ENCODE data around the gene RGS6. TPM values are rescaled to one million over a fixed set of nuclear protein-coding genes. Genes with fewer than 3 reads are reported as not detected.
A peak's percentile ranks its signal among the peaks of the same experiment; 100 is the strongest.

Gene RGS6
- polyA plus RNA-seq, 1 donor = 1.00 TPM

GRCh38 chr14:72503271-72503670, 571.0 kb downstream of the RGS6 start:
- DNase-seq = no peak

GRCh38 chr14:72503696-72504368, 571.6 kb downstream of the RGS6 start:
- no peak for DNase-seq

- DNase-seq = no peak
These were observed 578.3 kb downstream of the RGS6 start for GRCh38 chr14:72510566-72510965.

- no peak for DNase-seq
These were observed 580.1 kb downstream of the RGS6 start for GRCh38 chr14:72512281-72512680.

- no peak for DNase-seq
These were observed 580.7 kb downstream of the RGS6 start for GRCh38 chr14:72512925-72513324.

- DNase-seq = no peak
These were observed 581.1 kb downstream of the RGS6 start for GRCh38 chr14:72513346-72513745.

- peak; percentile 46 for DNase-seq
These were observed 581.9 kb downstream of the RGS6 start for GRCh38 chr14:72513965-72514659.

GRCh38 chr14:72514660-72515025, 582.4 kb downstream of the RGS6 start:
- DNase-seq = no peak

GRCh38 chr14:72515779-72516770, 583.8 kb downstream of the RGS6 start:
- DNase-seq = no peak

- DNase-seq = peak; percentile 81
These were observed 584.9 kb downstream of the RGS6 start for GRCh38 chr14:72516936-72517700.

GRCh38 chr14:72517736-72518135, 585.5 kb downstream of the RGS6 start:
- no peak for DNase-seq

- no peak for DNase-seq
These were observed 586.7 kb downstream of the RGS6 start for GRCh38 chr14:72518809-72519377.

- DNase-seq = no peak
These were observed 587.3 kb downstream of the RGS6 start for GRCh38 chr14:72519543-72519942.

GRCh38 chr14:72521045-72521444, 588.8 kb downstream of the RGS6 start:
- DNase-seq = no peak

- no peak for DNase-seq
These were observed 589.9 kb downstream of the RGS6 start for GRCh38 chr14:72521968-72522741.

GRCh38 chr14:72522847-72523246, 590.6 kb downstream of the RGS6 start:
- no peak for DNase-seq

GRCh38 chr14:72523424-72524294, 591.4 kb downstream of the RGS6 start:
- no peak for DNase-seq

GRCh38 chr14:72524295-72524629, 592.0 kb downstream of the RGS6 start:
- DNase-seq = no peak

GRCh38 chr14:72525087-72525915, 593.1 kb downstream of the RGS6 start:
- no peak for DNase-seq
